Loucy (cell line): Measurements from ENCODE around the gene ARHGEF10L.

Experiments used
- CTCF ChIP-seq: fragments of 200-600 bp; sonication (generic); conservative IDR thresholded peaks from 2 replicates; pipeline ENCODE4 v1.5.1; 2014; ENCODE audit warnings: mild to moderate bottlenecking, antibody characterized with exemption, low read length
- EZH2phosphoT487 ChIP-seq: fragments of 200-600 bp; IDR thresholded peaks from 2 replicates; pipeline ENCODE4 v1.6.1; 2018; ENCODE audit warnings: antibody characterized with exemption, mild to moderate bottlenecking, moderate library complexity, borderline replicate concordance

- no peak for TF ChIP-seq CTCF
- no peak for TF ChIP-seq EZH2phosphoT487
These were observed 63.8 kb downstream of the ARHGEF10L start for GRCh38 chr1:17603091-17603841.
